Measurements from ENCODE around the gene PRKCA. TPM values are rescaled to one million over a fixed set of nuclear protein-coding genes. Genes with fewer than 3 reads are reported as not detected.
A peak's percentile ranks its signal among the peaks of the same experiment; 100 is the strongest.

Gene PRKCA
- total RNA-seq, 1 experiment from 2014 or later: 20.7 TPM

DNA sequence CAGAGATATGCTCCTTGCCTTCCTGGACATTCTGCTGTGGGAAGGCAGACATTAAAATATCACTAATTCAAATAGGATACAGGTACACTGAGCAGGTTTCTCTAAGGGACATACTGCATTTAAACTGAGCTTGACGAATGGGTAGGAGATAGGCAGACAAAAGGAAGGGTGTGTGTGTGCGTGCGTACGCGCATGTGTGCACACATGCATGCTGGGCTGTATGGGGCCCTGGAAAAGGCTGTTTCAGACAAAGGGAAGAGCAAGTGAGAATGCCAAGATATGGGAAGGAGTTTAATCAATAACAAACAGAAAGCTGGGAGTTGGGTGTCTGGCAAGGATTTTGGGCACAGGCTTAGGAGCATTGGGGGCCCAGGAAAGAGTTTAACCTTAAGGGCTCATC, 196.2 kb downstream of the PRKCA start:
- H3K36me3 Mint-ChIP-seq (ENCODE audit: insufficient read depth, unreplicated experiment): peaks cover 5% of the 10 kb centered on the region
- no TSS peak for BruUV-seq (replicated peaks)
- H3K9me3 Mint-ChIP-seq (ENCODE audit: unreplicated experiment): no peaks in the 10 kb centered on the region
- H3K4me1 Mint-ChIP-seq (ENCODE audit: insufficient read depth, unreplicated experiment): peaks cover 20% of the 10 kb centered on the region
- H3K27ac Mint-ChIP-seq (ENCODE audit: low read depth, unreplicated experiment): no peak overlapping the region
- intact Hi-C loops (cut with micrococcal nuclease): no loop called here
- H3K4me3 Mint-ChIP-seq (ENCODE audit: unreplicated experiment): no peak overlapping the region
- TF ChIP-seq, protein P1, sequence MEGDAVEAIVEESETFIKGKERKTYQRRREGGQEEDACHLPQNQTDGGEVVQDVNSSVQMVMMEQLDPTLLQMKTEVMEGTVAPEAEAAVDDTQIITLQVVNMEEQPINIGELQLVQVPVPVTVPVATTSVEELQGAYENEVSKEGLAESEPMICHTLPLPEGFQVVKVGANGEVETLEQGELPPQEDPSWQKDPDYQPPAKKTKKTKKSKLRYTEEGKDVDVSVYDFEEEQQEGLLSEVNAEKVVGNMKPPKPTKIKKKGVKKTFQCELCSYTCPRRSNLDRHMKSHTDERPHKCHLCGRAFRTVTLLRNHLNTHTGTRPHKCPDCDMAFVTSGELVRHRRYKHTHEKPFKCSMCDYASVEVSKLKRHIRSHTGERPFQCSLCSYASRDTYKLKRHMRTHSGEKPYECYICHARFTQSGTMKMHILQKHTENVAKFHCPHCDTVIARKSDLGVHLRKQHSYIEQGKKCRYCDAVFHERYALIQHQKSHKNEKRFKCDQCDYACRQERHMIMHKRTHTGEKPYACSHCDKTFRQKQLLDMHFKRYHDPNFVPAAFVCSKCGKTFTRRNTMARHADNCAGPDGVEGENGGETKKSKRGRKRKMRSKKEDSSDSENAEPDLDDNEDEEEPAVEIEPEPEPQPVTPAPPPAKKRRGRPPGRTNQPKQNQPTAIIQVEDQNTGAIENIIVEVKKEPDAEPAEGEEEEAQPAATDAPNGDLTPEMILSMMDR (IDR thresholded peaks at IDR 0.05; ENCODE audit: unreplicated experiment): no peak
- DNase-seq (ENCODE audit: unreplicated experiment): no peak
- CTCF ChIA-PET: interaction anchor here (0.6 kb wide), 1 partner anchor 238 kb away, joined by 4 read pairs; no protein-coding TSS in a partner anchor
- H3K27me3 Mint-ChIP-seq (ENCODE audit: insufficient read depth, unreplicated experiment): no peaks in the 10 kb centered on the region
- POLR2A ChIA-PET: no interaction called here

DNA sequence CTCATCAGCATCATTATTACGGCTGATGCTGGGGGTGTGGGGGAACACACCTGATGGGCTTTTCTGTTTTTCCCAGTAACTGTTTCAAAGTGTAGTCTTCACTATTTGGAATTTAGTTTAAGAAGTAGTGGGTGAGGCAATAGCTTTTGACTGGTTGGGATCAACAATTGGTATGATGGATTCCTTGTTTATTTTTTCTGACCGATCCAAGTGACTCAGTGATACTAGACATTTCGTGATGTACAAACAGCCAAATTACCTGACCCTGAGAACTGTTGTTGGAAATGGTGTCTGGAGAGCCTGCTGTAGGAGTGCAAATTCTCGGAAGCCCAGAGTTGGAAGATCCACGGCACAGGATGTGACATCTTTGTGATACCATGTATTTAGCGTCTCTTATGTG, 204.2 kb downstream of the PRKCA start:
- Mint-ChIP-seq H3K9me3 (ENCODE audit: unreplicated experiment) (no peaks in the 10 kb centered on the region), H3K36me3 (ENCODE audit: insufficient read depth, unreplicated experiment) (peaks cover 6% of the 10 kb centered on the region), H3K27me3 (ENCODE audit: insufficient read depth, unreplicated experiment) (no peaks in the 10 kb centered on the region), H3K4me1 (ENCODE audit: insufficient read depth, unreplicated experiment) (peaks cover 45% of the 10 kb centered on the region), H3K4me3 (ENCODE audit: unreplicated experiment) (no peak overlapping the region), H3K27ac (ENCODE audit: low read depth, unreplicated experiment) (peak overlapping the region; percentile 79)
- CTCF ChIA-PET: no interaction called here
- BruUV-seq (replicated peaks): no TSS peak
- TF ChIP-seq, protein P1 (IDR thresholded peaks at IDR 0.05; ENCODE audit: unreplicated experiment): no peak
- peak; percentile 47 for DNase-seq (ENCODE audit: unreplicated experiment)
- intact Hi-C loops (cut with micrococcal nuclease): loop anchor here (5.0 kb wide), 1 partner anchor 39 kb away; no protein-coding TSS in a partner anchor
- POLR2A ChIA-PET: interaction anchor here (0.8 to 1.8 kb wide), 6 partner anchors 12 to 108 kb away, joined by 3 to 6 read pairs (median 4); no protein-coding TSS in a partner anchor

GRCh38 chr17:66507103-66507923, 204.9 kb downstream of the PRKCA start:
- CTCF ChIA-PET: interaction anchor here (1.2 kb wide), 1 partner anchor 45 kb away, joined by 3 read pairs; no protein-coding TSS in a partner anchor
- POLR2A ChIA-PET: interaction anchor here (0.8 to 3.0 kb wide), 11 partner anchors 12 to 203 kb away, joined by 3 to 23 read pairs (median 4); no protein-coding TSS in a partner anchor
- peaks cover 6% of the 10 kb centered on the region for H3K36me3 Mint-ChIP-seq (ENCODE audit: insufficient read depth, unreplicated experiment)

More at GRCh38 chr17:66507103-66507923, 204.9 kb downstream of the PRKCA start:
- peak; percentile 85 for DNase-seq (ENCODE audit: unreplicated experiment)
- Mint-ChIP-seq H3K4me1 (ENCODE audit: insufficient read depth, unreplicated experiment) (peaks cover 48% of the 10 kb centered on the region), H3K27me3 (ENCODE audit: insufficient read depth, unreplicated experiment) (no peaks in the 10 kb centered on the region), H3K4me3 (ENCODE audit: unreplicated experiment) (peak overlapping the region; percentile 23), H3K9me3 (ENCODE audit: unreplicated experiment) (no peaks in the 10 kb centered on the region), H3K27ac (ENCODE audit: low read depth, unreplicated experiment) (peak overlapping the region; percentile 79)
- no TSS peak for BruUV-seq (replicated peaks)
- intact Hi-C loops (cut with micrococcal nuclease): loop anchor here (5.0 kb wide), 1 partner anchor 40 kb away; no protein-coding TSS in a partner anchor
- TF ChIP-seq, protein P1 (IDR thresholded peaks at IDR 0.05; ENCODE audit: unreplicated experiment): no peak

Data from MCF 10A (cell line).